Erythroblast (primary cell): ENCODE results near the gene GRIK4.

Source experiments
- GATA1 ChIP-seq: IDR thresholded peaks from 2 replicates; pipeline ENCODE4 v1.6.1; 2011; ENCODE audit warnings: low read depth, mild to moderate bottlenecking, control low read depth, low read length, moderate library complexity
- POLR2A ChIP-seq: IDR thresholded peaks from 2 replicates; pipeline ENCODE4 v1.6.1; 2011; ENCODE audit warnings: mild to moderate bottlenecking, low read length

DNA sequence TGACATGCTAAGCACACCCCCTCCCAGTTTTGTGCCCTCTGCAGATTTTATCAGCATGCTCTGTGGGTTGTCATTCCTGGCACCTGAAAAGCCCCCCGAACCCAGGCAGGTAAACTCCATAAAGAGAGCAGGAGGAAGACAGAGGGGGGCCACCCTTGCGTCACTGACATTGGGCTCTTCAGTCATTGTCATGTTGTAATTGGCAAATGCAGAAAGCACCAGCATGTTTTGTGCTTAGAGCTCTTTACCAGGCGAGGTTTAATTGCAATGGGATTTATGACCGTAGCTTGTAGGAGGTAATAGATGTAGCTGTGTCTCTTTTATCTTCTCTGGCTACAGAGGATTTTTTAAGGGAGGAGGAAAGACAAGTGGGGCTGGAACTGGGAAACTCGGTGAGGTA is 201.7 kb downstream of the GRIK4 start:
- no peak for TF ChIP-seq POLR2A
- no peak for TF ChIP-seq GATA1
